NB4 (cell line): Measurements from ENCODE around the gene CREB3L2.

Source experiments
- MYC ChIP-seq: IDR thresholded peaks from 2 replicates; pipeline ENCODE4 v1.6.1; 2011; ENCODE audit warnings: low read depth, low read length
- POLR2A ChIP-seq: IDR thresholded peaks from 2 replicates; pipeline ENCODE4 v1.6.1; 2011; ENCODE audit warnings: mild to moderate bottlenecking; ENCODE audit not compliant: insufficient read length; ENCODE audit errors: extremely low read depth
- TF ChIP-seq, protein P1 (sequence below): IDR thresholded peaks from 2 replicates; pipeline ENCODE4 v1.6.1; 2011; ENCODE audit warnings: low read depth, low read length
- TF ChIP-seq, protein P2 (sequence below): IDR thresholded peaks from one replicate; pipeline ENCODE4 v1.5.1; 2012; ENCODE audit warnings: low read depth, low read length

GRCh38 chr7:137891016-137891655, 110.8 kb downstream of the CREB3L2 start:
- TF ChIP-seq, protein P1, sequence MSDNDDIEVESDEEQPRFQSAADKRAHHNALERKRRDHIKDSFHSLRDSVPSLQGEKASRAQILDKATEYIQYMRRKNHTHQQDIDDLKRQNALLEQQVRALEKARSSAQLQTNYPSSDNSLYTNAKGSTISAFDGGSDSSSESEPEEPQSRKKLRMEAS, result no peak
- TF ChIP-seq, protein P2, sequence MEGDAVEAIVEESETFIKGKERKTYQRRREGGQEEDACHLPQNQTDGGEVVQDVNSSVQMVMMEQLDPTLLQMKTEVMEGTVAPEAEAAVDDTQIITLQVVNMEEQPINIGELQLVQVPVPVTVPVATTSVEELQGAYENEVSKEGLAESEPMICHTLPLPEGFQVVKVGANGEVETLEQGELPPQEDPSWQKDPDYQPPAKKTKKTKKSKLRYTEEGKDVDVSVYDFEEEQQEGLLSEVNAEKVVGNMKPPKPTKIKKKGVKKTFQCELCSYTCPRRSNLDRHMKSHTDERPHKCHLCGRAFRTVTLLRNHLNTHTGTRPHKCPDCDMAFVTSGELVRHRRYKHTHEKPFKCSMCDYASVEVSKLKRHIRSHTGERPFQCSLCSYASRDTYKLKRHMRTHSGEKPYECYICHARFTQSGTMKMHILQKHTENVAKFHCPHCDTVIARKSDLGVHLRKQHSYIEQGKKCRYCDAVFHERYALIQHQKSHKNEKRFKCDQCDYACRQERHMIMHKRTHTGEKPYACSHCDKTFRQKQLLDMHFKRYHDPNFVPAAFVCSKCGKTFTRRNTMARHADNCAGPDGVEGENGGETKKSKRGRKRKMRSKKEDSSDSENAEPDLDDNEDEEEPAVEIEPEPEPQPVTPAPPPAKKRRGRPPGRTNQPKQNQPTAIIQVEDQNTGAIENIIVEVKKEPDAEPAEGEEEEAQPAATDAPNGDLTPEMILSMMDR, result no peak
- no peak for TF ChIP-seq MYC
- no peak for TF ChIP-seq POLR2A
